NCI-H226 (cell line): Measurements from ENCODE around the gene LGI2.
"Not testable (repeated sequence)": the region's sequence is repeated elsewhere in the genome, so short reads cannot be mapped to it uniquely, and the experiment has no call there.

Source experiments
- DNase-seq: peaks from one replicate; pipeline ENCODE4 v3.0.0-alpha.2; 2015

The LGI2 gene, protein sequence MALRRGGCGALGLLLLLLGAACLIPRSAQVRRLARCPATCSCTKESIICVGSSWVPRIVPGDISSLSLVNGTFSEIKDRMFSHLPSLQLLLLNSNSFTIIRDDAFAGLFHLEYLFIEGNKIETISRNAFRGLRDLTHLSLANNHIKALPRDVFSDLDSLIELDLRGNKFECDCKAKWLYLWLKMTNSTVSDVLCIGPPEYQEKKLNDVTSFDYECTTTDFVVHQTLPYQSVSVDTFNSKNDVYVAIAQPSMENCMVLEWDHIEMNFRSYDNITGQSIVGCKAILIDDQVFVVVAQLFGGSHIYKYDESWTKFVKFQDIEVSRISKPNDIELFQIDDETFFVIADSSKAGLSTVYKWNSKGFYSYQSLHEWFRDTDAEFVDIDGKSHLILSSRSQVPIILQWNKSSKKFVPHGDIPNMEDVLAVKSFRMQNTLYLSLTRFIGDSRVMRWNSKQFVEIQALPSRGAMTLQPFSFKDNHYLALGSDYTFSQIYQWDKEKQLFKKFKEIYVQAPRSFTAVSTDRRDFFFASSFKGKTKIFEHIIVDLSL

DNA sequence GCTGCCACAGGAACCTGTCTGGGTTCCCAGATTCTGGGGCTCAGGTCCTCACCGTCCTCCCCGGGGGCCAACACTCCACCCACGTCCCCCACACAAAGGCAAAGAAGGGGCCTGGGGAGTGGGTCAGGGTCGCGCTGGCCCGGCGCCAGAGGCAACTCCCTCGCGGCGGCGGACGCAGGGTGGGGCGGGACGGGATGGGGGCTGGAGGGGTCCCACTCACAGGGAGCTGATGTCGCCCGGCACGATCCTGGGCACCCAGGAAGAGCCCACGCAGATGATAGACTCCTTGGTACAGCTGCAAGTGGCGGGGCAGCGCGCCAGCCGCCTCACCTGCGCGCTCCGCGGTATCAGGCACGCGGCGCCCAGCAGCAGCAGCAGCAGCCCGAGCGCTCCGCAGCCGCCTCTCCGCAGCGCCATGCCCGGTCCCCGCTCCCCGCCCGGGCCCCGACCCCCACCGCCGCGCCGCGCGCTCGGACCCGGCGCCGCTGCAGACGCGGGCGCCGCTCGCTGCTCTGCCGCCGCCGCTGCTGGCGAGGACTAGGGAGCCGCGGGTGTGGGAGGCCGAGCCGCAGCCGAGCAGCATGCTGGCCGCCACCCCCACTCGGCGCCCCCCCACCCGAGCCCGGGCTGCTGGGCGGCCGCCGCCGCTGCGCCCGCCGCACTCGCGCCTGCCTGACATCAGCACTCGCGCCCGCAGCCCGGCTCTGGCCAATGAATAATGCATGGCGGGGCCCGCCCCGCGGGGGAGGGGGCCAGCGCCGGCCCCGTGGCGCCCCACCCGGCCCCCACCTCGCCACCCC, at the start of gene LGI2:
Gene LGI2 (minus strand): TSS at position 670 of the 800 bp plus-strand sequence. CDS start 253 bp downstream, at position 417.
- DNase-seq: no peak

GRCh38 chr4:25078523-25078922, 47.8 kb upstream of the LGI2 start:
- no peak for DNase-seq

DNA sequence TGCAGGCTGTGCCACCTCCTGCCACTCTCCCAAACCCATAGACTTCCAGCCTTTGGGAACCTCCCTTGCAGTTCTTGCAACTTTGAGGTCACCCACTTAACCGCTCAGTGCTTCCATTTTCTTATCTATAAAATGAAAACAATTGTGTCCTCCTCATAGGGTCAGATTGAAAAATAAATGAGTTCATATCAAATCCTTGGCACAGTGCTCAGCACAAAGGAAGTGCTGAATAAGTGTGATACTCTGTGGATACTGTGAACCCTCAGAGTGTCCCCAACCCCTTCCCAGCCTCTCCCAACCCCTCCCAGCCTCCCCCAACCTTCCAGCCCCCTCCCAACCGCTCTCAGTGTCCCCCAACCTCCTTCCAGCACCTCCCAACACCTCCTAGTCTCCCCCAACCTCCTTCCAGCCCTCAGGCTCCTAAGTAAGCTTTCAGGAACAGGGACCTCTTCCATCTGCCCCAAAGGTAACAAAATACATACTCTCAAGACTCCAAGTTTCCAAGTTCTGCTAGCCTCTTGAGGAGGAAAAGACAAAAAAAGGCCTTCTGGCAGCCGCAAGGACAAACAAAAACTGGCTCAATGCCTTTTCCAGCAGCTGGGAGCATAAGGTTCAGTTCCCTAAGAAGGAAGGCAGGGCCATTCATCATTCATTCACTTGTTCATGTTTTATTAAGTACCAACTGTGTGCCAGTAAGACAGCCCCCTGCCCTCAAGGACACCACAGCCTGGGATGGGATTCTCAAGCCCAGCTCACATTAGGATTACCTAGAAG, 46.1 kb upstream of the LGI2 start:
- no peak for DNase-seq

GRCh38 chr4:25075851-25076250, 45.1 kb upstream of the LGI2 start:
- DNase-seq: no peak

DNA sequence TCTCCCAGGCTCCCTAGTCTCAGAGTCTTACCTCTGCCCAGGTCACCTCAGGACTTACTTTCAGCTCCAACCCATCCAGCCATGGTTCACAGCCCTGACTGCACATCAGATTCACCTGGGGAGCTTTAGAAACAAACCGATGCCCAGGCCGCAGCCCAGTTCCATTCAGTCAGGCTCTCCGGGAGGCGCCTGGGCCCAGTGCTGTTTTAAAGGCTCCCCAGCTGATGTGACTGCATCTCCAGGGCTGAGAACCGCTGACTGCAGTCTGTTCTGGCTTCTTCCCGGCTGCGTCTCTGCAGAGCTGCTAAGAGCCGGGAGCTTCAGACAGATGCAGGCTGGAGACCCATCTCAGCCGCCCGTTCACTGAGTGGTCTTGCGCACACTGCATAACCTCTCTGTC, 44.4 kb upstream of the LGI2 start:
- no peak for DNase-seq

- DNase-seq: no peak
These were observed 39.8 kb upstream of the LGI2 start for GRCh38 chr4:25070545-25070944.

GRCh38 chr4:25069014-25069413, 38.3 kb upstream of the LGI2 start:
- DNase-seq: no peak

DNA sequence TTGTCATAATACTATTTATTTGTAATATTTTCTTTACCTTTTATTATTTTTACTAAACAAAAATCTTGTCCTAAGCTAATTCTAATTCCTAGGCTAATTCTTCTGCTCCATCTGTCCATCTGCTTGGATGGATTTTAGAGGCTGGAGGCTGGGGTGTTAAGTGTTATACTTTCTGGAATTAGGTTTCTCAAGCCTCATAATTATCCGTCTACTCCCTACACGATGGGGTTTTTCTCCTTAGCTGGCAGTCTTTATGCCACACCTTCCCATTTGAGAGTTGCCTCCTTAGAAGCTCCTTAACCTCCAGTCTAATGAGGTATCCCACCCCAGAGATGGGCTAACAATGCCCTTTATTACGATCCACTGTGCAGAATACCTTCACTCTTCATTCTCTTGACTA, 37.6 kb upstream of the LGI2 start:
- DNase-seq: no peak

DNA sequence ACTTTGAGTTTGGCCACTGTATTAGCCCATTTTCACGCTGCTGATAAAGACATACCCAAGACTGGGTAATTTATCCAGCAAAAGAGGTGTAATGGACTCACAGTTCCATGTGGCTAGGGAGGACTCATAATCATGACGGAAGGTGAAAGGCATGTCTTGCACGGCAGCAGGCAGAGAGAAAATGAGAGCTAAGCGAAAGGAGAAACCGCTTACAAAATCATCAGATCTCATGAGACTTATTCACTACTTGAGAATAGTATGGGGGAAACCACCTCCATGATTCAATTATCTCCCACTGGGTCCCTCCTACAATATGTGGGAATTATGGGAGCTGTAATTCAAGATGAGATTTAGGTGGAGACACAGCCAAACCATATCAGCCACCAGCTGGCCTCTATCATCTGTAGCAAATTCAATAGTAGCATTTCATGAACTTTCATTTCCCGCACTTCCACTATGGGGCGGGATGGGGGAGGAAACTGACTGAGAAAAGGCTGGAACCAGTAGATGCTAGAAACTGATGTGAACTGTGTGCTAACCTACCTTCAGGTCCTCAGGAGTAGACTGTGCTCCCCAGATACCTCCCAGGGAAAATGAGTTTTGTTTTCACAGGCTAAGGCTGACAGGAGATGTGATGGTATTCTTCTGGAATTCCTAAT, 35.3 kb upstream of the LGI2 start:
- no peak for DNase-seq

- no peak for DNase-seq
These were observed 34.7 kb upstream of the LGI2 start for GRCh38 chr4:25065431-25065858.

DNA sequence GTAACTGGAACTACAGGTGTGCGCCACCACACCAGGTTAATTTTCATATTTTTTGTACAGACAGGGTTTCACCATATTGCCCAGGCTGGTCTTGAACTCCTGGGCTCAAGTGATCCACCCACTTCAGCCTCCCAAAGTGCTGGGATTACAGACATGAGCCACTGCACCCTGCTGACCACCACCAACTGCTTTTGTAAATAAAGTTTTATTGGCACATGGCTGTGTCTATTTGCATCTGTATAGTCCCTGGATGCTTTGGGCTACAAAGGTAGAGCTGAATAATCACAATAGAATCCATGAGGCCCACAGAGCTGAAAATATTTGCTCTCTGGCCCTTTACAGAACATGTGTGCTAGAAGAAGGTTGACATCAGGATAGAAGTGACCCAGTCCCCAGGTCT, 33.7 kb upstream of the LGI2 start:
- not testable (repeated sequence) for DNase-seq

DNA sequence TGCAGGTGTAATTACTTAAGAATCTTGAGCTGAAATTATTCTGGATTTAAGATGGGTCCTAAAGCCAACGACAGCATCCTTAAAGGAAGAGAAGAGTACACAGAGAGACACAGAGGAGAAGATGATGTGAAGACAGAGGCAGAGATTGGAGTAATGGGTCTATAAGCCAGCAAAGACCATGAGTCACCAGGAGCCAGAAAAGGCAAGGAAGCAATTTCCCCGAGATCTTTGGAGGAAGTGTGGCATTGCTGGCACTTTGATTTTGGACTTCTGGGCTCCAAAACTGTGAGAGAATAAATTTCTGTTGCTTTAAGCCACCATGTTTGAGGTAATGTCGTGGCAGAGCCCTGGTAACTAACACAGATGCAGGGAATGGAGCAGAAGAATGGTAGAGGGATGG, 32.4 kb upstream of the LGI2 start:
- no peak for DNase-seq

DNA sequence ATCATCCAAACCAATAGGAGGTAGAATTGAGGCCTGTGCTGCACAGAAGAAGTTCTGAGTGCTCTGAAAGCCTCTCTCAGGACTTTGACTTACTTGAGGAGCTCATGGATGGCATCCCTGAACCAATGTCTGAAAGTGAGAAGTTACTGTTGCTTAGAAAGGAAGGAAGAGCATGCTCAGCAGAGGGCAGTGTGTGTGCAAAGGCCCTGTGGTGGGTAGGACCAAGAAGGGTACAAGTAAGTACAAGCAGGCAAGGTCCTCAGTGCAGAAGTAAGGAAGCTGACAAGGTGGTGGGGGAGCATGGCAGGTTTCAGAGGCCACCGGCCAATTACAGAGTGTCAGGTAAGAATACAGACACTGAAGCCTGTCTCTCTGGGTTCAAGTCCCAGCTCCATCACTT, 31.4 kb upstream of the LGI2 start:
- no peak for DNase-seq

- DNase-seq: no peak
These were observed 30.9 kb upstream of the LGI2 start for GRCh38 chr4:25061602-25062001.

DNA sequence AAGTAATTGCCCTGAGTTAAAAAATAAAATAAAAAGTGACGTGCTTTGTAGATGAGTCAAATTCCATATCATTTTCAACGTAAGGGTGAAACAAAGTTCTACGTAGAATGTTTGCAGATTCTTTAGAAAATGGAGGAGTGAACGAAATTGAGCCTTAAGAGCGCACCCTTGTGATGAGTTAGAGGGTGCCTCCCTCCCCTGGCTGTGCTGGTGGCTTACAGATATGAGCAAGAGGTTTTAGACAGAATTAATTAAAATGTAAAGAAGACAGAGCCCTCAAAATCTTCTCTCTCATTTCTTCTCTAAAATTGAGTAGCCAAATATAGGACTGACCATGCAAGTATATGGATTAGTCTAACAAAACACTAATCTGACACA, 30.2 kb upstream of the LGI2 start:
- no peak for DNase-seq

- no peak for DNase-seq
These were observed 29.7 kb upstream of the LGI2 start for GRCh38 chr4:25060241-25060962.

- DNase-seq: no peak
These were observed 29.0 kb upstream of the LGI2 start for GRCh38 chr4:25059791-25060190.

DNA sequence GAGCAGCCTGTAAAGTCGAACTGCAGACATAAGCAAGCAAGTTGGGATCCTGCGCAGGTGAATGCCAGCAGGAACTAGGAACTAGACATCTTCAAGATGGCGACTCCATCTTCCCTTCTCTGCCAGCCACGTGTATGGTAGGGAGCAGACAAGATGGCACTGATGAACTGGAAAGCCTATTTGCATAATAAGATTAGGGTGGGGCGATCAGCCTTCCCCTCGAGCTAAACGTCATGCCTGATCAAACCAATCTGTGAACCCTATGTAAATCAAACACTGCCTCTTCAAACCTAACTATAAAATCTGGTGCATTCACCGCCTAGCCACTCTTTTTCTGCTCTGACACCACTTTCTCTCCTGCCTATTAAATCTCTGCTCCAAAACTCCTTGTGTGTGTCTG, 28.1 kb upstream of the LGI2 start:
- DNase-seq: no peak

DNA sequence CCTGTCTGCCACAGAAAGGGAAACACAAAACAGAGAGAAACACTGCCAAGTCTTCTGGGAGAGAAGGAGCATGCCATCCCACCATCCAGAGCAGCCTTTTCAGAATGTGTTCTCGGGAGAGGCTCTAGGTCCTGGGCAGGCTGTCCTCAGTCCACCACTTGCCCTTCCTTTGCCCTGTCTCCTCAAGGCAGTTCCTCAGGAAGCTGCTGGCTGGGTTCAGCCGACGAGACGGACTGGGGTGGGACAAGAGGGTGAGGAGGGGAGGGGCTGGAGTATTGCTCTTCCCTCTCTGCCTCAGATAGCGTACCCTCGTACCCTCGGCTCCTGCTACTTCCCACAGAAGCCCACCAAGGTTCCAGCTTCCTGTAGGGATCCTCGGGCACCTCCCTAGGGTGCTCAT, 26.6 kb upstream of the LGI2 start:
- DNase-seq: no peak

DNA sequence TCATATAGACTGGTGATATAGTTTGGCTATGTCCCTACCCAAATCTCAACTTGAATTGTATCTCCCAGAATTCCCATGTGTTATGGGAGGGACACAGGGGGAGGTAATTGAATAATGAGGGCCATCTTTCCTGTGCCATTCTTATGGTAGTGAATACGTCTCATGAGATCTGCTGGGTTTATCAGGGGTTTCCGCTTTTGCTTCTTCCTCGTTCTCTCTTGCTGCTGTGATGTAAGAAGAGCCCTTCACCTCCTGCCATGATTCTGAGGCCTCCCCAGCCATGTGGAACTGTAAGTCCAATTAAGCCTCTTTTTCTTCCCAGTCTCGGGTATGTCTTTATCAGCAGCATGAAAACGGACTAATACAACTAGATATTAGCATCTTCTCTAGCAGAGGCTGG, 21.3 kb upstream of the LGI2 start:
- not testable (repeated sequence) for DNase-seq

GRCh38 chr4:25051534-25051933, 20.8 kb upstream of the LGI2 start:
- no peak for DNase-seq
